SJCRH30 (cell line): ENCODE results near the gene CROCC2. TPM values are rescaled to one million over a fixed set of nuclear protein-coding genes. Genes with fewer than 3 reads are reported as not detected.
A peak's percentile ranks its signal among the peaks of the same experiment; 100 is the strongest.

ENCODE experiments used
- DNase-seq, 2 experiments: peaks; one replicate each; pipeline ENCODE4 v3.0.0-alpha.2; 2015 to 2020
- H3K27ac ChIP-seq: fragments of 250-450 bp; sonication (Bioruptor Pico); 2 replicates; pipeline ENCODE4 v1.5.1; 2020; ENCODE audit warnings: mild to moderate bottlenecking, moderate library complexity
- H3K27me3 ChIP-seq: fragments of 250-450 bp; sonication (Bioruptor Pico); 2 replicates; pipeline ENCODE4 v1.5.1; 2020; ENCODE audit warnings: mild to moderate bottlenecking, moderate library complexity
- H3K36me3 ChIP-seq: fragments of 250-450 bp; sonication (Bioruptor Pico); 2 replicates; pipeline ENCODE4 v1.5.1; 2020; ENCODE audit warnings: mild to moderate bottlenecking, moderate library complexity
- H3K4me1 ChIP-seq: fragments of 250-450 bp; sonication (Bioruptor Pico); 2 replicates; pipeline ENCODE4 v1.5.1; 2020; ENCODE audit warnings: mild to moderate bottlenecking, moderate library complexity
- H3K4me3 ChIP-seq: fragments of 250-450 bp; sonication (Bioruptor Pico); 2 replicates; pipeline ENCODE4 v1.5.1; 2020; ENCODE audit warnings: mild to moderate bottlenecking, moderate library complexity
- H3K9me3 ChIP-seq: fragments of 250-450 bp; sonication (Bioruptor Pico); replicated peaks from 2 replicates; pipeline ENCODE4 v1.5.1; 2020; ENCODE audit warnings: mild to moderate bottlenecking, moderate library complexity
- total RNA-seq: library from RNA; depleted of rRNA; stranded (reverse); fragments of >200 nt; shearing (Covaris generic); gene quantifications from 2 replicates; pipeline ENCODE4 v1.2.3, GENCODE V29; 2014

CROCC2 gene
- total RNA-seq, 1 experiment from 2014 or later = 0.26 TPM

DNA sequence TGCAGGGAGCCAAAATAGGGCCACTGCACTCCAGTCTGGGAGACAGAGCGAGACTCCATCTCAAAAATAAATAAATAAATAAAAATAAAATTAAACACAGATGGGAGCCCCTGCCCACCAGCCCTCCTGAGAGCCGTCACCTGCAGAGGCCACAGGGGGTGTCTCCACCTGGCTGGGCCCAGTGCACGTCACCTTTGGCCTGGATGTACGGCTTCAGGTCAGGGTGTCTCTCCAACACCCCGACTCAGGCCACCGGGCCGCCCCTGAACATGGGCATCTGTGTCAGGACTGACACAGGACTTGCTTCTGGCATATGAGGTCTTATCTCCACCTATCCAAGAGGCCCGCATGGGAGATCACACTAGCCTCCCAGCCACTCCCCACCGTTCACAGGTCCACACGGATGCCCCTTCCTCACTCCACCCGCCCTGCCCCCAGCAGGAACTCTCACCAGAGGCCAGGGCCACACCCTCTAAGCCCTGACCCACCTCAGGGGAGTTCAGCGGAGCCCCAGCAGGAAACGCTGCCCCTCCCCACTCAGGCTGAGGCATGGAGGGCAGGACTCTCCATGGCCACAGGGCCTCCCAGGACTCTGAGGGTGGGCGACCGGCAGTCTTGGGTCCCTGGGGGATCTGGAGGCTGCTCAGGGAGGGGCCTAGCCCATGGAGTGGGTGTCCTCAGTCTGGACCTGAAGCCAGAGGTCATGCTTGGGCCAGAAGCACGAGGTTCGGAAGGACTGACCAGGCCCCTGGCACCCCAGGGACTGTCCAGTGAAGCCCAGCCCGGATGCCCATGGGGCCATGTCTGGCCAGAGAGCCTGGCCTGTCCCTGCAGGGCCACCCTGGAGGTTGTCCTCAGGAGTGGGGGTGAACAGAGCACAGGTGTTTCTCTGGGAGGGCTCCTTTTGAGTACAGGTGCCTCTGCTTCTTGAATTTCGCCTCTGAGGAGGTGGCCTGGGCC lies 1.6 kb upstream of the CROCC2 start:
- Histone ChIP-seq H3K9me3 (no peaks in the 10 kb centered on the region), H3K27me3 (peaks cover 5% of the 10 kb centered on the region; the same call in 1 of the 2 replicates), H3K4me3 (no peak overlapping the region), H3K4me1 (peaks cover 13% of the 10 kb centered on the region; the same call in 1 of the 2 replicates), H3K27ac (no peak overlapping the region), H3K36me3 (no peaks in the 10 kb centered on the region)
- DNase-seq = no peak

GRCh38 chr2:240905176-240905781 lies 857 bp upstream of the CROCC2 start:
- Histone ChIP-seq H3K9me3 (no peaks in the 10 kb centered on the region), H3K27ac (no peak overlapping the region), H3K4me1 (peaks cover 18% of the 10 kb centered on the region; the same call in 1 of the 2 replicates), H3K27me3 (peaks cover 5% of the 10 kb centered on the region; the same call in 1 of the 2 replicates), H3K36me3 (no peaks in the 10 kb centered on the region), H3K4me3 (no peak overlapping the region)
- peak in 1 of 2 experiments; percentile 62 for DNase-seq

DNA sequence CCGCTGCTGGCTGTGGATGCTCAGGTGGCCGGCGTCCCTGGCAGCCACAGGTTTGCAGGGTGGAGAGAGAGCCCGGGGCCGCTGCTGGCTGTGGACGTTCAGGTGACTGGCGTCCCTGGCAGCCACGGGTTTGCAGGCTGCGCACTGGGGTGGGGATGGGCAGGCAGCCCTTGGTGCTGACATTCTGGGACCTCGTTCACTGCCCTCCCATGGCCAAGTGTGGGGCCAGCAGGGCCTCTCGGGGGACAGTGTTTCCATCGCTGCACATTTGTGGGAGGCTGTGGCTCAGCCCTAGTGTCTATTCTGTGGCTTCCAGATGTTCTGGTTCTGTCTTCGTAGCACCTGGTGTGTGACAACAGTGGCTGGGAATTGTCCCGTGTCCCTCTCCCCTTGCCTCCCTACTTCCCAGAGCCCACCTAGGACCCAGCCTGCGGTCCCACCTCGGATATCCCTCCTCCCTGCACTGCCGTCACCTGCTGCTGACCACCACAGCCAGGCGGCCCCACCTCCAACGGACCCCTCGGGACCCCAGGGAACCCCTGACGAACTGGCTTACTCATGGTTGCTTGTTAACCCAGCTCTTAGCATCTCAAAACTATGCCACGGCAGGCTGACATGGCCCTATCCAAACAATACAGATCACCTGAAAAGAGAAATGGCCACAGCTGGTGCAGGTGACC lies 915 bp downstream of the CROCC2 start:
- H3K36me3 ChIP-seq = no peaks in the 10 kb centered on the region
- H3K9me3 ChIP-seq = no peaks in the 10 kb centered on the region
- no peak overlapping the region for H3K4me3 ChIP-seq
- H3K27me3 ChIP-seq = peaks cover 5% of the 10 kb centered on the region; the same call in 1 of the 2 replicates
- peaks cover 18% of the 10 kb centered on the region; the same call in 1 of the 2 replicates for H3K4me1 ChIP-seq
- no peak for DNase-seq
- H3K27ac ChIP-seq = no peak overlapping the region

DNA sequence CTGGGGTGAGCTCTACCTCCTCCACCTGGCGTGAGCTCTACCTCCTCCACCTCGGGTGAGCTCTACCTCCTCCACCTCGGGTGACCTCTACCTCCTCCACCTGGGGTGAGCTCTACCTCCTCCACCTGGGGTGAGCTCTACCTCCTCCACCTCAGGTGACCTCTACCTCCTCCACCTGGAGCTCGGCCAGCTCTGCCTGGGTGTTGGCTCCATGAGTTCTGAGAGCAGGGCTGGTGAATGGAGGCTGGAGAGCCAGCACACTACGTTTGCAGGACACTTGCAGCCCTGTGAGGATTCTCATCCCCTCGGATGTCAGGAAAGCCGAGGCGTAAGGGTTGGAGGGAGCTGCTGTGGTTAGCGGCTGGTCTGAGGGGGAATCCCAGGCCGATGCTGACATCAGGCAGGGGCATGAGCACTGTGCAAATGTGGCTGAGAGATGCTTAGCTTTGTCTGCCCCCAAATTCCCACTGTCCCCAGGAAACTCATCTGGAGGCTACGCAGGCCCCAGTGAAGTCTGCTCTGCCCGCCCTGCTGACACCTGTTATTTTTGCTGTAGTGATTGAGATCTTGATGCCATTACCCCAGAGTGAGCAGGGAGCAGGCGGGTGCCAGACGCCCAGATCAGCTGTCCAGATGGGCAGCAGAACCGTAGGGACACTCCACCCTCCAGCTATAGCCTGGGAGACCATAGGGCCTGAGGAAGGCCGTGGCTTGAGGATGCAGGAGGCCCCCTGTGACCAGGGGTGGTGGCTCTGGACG lies 3.3 kb downstream of the CROCC2 start:
- Histone ChIP-seq H3K27ac (no peak overlapping the region), H3K27me3 (peaks cover 5% of the 10 kb centered on the region; the same call in 1 of the 2 replicates), H3K4me3 (no peak overlapping the region), H3K4me1 (peaks cover 18% of the 10 kb centered on the region; the same call in 1 of the 2 replicates), H3K9me3 (no peaks in the 10 kb centered on the region), H3K36me3 (no peaks in the 10 kb centered on the region)
- DNase-seq = peak; percentile 56 to 67

GRCh38 chr2:240911641-240912265 lies 5.6 kb downstream of the CROCC2 start:
- no peaks in the 10 kb centered on the region for H3K9me3 ChIP-seq
- no peaks in the 10 kb centered on the region for H3K27me3 ChIP-seq
- no peaks in the 10 kb centered on the region for H3K36me3 ChIP-seq
- no peak for DNase-seq
- no peak overlapping the region for H3K4me3 ChIP-seq
- no peak overlapping the region for H3K27ac ChIP-seq
- peaks cover 12% of the 10 kb centered on the region; the same call in 1 of the 2 replicates for H3K4me1 ChIP-seq

DNA sequence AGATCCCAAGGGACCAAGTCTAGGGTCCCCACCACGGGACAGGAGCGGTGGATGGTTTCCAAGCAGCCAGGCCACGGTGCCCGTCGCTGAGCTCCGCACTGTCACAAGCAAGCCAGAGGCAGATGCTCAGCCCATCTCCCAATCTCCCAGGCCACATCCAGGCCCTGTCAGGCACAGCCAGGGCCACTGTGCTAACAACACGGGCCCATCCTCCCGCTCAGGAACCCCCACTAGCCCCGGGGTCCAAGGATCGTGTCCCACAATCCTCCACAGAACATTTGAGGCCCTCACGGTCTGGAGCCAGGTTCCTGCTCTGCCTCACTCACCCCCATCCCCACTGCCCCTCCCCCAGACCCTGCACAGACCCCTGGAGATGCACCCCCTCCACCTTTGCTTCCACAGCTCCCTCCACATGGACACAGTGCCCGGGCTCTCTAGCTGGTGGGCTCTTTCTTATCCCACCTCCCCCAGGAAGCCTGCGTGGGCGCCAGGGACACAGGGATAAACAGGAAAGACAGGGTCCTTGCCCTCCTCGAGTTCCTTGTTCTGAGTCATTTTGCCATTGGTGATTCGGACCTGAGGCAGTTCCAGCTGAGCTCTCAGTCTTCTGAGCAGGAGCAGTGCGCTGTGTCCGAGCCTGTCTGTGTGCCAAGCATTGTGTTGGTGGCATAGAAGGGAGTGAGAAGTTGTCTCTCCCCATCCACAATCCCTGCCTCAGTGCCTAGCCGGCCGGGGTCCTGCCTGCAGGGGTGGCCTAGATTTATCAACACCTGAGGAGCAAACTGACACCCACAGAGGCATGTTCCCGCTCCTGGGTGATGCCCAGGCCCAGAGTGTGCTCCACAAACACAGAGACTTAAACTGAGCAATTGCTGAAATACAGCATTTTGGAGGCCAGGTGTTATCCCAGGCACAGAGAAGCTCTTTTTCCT lies 7.0 kb downstream of the CROCC2 start:
- no peaks in the 10 kb centered on the region for H3K36me3 ChIP-seq
- no peaks in the 10 kb centered on the region for H3K9me3 ChIP-seq
- no peak overlapping the region for H3K27ac ChIP-seq
- DNase-seq = no peak
- no peaks in the 10 kb centered on the region for H3K27me3 ChIP-seq
- no peak overlapping the region for H3K4me3 ChIP-seq
- peaks cover 22% of the 10 kb centered on the region; the same call in 1 of the 2 replicates for H3K4me1 ChIP-seq

DNA sequence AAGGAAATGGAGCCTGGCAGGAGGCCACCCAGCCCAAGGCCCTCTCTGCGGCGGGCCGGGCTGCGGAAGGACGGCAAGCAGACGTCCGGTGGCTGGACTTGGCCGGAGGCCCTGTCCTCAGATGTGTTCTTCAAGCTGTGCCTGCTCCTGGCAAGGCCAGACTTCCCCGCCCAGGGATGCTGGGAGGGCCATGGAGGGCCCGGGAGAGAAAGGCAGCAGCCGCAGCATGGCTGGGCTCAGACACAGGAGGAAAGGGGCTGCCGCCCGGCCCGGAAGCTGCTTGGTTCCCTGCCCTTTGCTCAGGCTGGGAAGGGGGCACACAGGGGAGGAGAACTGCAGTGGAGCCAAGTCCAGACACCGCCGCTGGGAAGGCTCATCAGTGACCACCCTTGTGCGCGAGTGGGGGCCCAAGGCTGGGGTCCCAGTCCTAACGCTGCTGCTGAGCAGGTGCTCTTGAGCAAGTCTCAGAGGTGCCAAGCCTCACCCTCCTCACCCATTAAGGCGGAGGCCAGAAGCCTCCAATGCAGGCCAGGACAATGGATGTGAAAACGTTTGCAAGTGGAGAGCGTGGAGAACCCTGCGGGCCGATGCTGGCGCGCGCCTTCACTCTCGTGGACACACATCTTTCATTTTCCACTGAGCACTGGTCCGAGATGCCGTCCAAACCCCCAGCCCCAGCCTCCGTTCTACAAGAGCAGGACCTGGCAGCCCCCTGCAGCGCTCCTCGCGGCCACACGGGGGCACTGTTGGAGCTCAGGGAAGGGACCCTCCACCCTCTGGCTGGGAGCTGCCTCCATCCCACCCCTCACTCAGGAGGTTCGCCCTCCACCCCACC lies 7.9 kb downstream of the CROCC2 start:
- H3K9me3 ChIP-seq = no peaks in the 10 kb centered on the region
- peak; percentile 77 to 84 for DNase-seq

GRCh38 chr2:240914645-240915525 lies 8.7 kb downstream of the CROCC2 start:
- Histone ChIP-seq H3K27me3 (no peaks in the 10 kb centered on the region), H3K4me3 (no peak overlapping the region), H3K27ac (no peak overlapping the region), H3K36me3 (no peaks in the 10 kb centered on the region), H3K4me1 (peaks cover 15% of the 10 kb centered on the region; the same call in 1 of the 2 replicates), H3K9me3 (no peaks in the 10 kb centered on the region)
- DNase-seq = no peak

More for the DNA sequence above, 7.9 kb downstream of the CROCC2 start:
- Histone ChIP-seq H3K27ac (no peak overlapping the region), H3K4me3 (no peak overlapping the region), H3K4me1 (peaks cover 22% of the 10 kb centered on the region; the same call in 1 of the 2 replicates), H3K27me3 (no peaks in the 10 kb centered on the region), H3K36me3 (no peaks in the 10 kb centered on the region)

- H3K27ac ChIP-seq = no peak overlapping the region
- H3K36me3 ChIP-seq = no peaks in the 10 kb centered on the region
- no peaks in the 10 kb centered on the region for H3K27me3 ChIP-seq
- peaks cover 14% of the 10 kb centered on the region; the same call in 1 of the 2 replicates for H3K4me1 ChIP-seq
- no peak overlapping the region for H3K4me3 ChIP-seq
- H3K9me3 ChIP-seq = no peaks in the 10 kb centered on the region
- no peak for DNase-seq
Measured at GRCh38 chr2:240915526-240916341, 9.6 kb downstream of the CROCC2 start.

DNA sequence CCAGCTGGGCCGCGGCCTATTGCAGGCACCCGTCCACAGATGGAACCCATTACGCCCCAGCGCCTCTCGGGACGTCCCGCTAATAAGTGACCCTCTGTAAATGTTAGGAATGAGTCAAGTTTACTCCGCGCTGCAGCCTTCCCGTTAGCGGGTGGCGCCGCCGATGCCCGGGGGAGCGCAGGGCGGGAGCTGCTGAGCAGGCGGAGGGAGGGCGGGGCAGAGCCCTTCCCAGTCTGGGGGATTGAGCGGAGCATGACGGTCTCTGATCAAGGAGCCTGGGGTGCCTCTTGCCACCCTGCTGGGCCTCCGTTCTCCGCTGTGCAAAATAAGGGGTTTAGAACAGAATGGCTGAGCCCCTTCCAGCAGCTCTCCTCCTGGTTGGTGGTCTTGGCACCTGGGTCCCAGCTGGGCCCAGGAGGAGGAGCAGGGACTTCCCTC lies 10.5 kb downstream of the CROCC2 start:
- Histone ChIP-seq H3K9me3 (no peaks in the 10 kb centered on the region), H3K27me3 (no peaks in the 10 kb centered on the region), H3K27ac (no peak overlapping the region), H3K4me1 (peaks cover 16% of the 10 kb centered on the region), H3K4me3 (no peak overlapping the region), H3K36me3 (no peaks in the 10 kb centered on the region)
- DNase-seq = no peak
